ENCODE data around the gene DROSHA. TPM values are rescaled to one million over a fixed set of nuclear protein-coding genes. Genes with fewer than 3 reads are reported as not detected.
A peak's percentile ranks its signal among the peaks of the same experiment; 100 is the strongest.
"Not testable (repeated sequence)": the region's sequence is repeated elsewhere in the genome, so short reads cannot be mapped to it uniquely, and the experiment has no call there.

DROSHA gene
- total and polyA plus RNA-seq, 2 experiments from 2014 or later: 27.7 to 42.1 TPM

DNA sequence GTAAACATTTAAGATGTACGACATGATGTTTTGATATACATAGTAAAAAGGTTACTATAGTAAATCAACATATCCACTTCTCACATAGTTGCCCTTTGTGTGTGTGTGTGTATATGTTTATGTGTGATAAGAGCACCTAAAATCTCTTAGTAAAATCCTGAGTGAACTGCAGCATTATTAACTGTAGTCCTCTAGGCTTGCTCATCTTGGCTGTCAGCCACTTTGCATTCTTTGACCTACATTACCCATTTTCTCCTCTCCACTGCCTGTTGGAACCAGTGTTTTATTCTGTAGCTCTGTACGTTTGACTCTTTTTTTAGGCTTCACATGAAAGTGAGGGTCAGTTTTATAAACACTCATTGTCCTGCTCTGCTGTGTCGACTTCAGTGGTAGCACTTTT is 24.6 kb upstream of the DROSHA start:
- Histone ChIP-seq H3K4me1 (ENCODE audit: low read depth) (no peaks in the 10 kb centered on the region), H3K27me3 (no peaks in the 10 kb centered on the region), H3K27ac (no peak overlapping the region), H3K4me3 (no peak overlapping the region), H3K9me3 (ENCODE audit: low read depth) (no peaks in the 10 kb centered on the region), H3K36me3 (peaks cover 35% of the 10 kb centered on the region)
- peak in 1 of 2 donors; percentile 41 for DNase-seq (ENCODE audit: low read depth in 1 of 2, low spot score in 1 of 2)
- TF ChIP-seq, protein P1, sequence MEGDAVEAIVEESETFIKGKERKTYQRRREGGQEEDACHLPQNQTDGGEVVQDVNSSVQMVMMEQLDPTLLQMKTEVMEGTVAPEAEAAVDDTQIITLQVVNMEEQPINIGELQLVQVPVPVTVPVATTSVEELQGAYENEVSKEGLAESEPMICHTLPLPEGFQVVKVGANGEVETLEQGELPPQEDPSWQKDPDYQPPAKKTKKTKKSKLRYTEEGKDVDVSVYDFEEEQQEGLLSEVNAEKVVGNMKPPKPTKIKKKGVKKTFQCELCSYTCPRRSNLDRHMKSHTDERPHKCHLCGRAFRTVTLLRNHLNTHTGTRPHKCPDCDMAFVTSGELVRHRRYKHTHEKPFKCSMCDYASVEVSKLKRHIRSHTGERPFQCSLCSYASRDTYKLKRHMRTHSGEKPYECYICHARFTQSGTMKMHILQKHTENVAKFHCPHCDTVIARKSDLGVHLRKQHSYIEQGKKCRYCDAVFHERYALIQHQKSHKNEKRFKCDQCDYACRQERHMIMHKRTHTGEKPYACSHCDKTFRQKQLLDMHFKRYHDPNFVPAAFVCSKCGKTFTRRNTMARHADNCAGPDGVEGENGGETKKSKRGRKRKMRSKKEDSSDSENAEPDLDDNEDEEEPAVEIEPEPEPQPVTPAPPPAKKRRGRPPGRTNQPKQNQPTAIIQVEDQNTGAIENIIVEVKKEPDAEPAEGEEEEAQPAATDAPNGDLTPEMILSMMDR (IDR thresholded peaks at IDR 0.05; ENCODE audit: low read depth, low read length): no peak

DNA sequence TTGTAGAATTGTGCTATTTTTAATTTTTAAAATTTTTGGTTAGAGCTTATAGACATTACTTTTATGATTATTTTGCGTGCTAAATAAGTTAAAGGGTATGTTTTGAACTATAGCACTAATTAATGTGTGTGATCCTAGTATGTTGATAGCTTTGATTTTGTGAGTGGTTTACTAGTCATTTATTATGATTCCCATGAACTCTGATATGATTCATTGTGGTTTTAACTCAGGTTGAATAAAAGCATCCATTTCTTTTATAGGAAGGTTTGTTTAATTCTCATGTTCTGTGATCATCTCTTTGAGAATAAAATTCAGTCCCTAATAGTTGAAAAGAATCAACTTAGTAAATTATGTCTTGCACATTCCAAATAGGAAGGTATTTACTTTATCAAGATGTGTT is 22.7 kb upstream of the DROSHA start:
- Histone ChIP-seq H3K4me3 (no peak overlapping the region), H3K9me3 (ENCODE audit: low read depth) (no peaks in the 10 kb centered on the region), H3K36me3 (peaks cover 42% of the 10 kb centered on the region), H3K27ac (no peak overlapping the region), H3K4me1 (ENCODE audit: low read depth) (no peaks in the 10 kb centered on the region), H3K27me3 (no peaks in the 10 kb centered on the region)
- TF ChIP-seq, protein P1 (IDR thresholded peaks at IDR 0.05; ENCODE audit: low read depth, low read length): no peak
- DNase-seq (ENCODE audit: low read depth in 1 of 2, low spot score in 1 of 2): no peak

DNA sequence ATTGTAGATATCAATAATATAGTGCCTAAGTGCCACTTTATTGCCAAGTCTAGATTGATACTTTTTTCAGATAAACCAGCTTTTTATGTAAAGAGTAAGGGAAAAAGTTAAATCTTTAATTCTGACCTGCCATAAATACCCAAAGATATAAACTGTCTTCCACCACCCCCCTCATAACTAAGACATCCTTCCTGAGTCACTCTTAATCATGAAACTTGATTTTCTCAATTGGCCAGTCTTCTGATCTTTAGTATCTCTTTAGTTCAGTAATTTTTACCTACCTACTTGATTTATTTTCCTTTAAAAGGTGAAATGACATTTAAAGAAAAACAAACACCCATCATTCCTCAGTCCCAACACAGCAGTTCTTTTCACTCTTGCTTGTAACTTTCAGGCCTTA is 22.0 kb upstream of the DROSHA start:
- H3K9me3 ChIP-seq (ENCODE audit: low read depth): no peaks in the 10 kb centered on the region

DNA sequence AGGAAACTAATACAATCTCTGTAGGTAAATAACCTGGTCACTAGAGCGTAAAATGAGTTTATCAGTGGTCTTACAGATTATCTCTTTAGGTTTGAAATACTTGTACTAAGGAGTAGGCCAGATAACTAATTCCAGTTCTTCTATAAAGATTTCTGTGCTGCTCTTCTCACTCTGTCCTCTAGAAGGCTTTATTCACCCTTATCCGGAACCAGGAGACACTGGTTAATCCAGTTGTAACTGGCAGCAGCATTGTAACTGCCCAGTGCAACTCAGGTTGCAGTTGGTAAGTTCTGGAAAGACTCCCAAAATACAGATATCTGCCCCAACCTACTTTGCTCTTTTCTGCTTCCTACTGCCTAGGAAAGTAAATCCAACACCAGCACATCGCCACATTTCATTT is 20.0 kb upstream of the DROSHA start:
- H3K4me1 ChIP-seq (ENCODE audit: low read depth): no peaks in the 10 kb centered on the region
- no peaks in the 10 kb centered on the region for H3K9me3 ChIP-seq (ENCODE audit: low read depth)
- H3K4me3 ChIP-seq: no peak overlapping the region
- H3K27ac ChIP-seq: no peak overlapping the region
- DNase-seq (ENCODE audit: low read depth in 1 of 2, low spot score in 1 of 2): no peak
- no peaks in the 10 kb centered on the region for H3K27me3 ChIP-seq
- H3K36me3 ChIP-seq: peaks cover 47% of the 10 kb centered on the region
- TF ChIP-seq, protein P1 (IDR thresholded peaks at IDR 0.05; ENCODE audit: low read depth, low read length): no peak

More for the DNA sequence above, 22.0 kb upstream of the DROSHA start:
- Histone ChIP-seq H3K36me3 (peaks cover 43% of the 10 kb centered on the region), H3K27ac (no peak overlapping the region), H3K27me3 (no peaks in the 10 kb centered on the region), H3K4me3 (no peak overlapping the region), H3K4me1 (ENCODE audit: low read depth) (no peaks in the 10 kb centered on the region)
- no peak for DNase-seq (ENCODE audit: low read depth in 1 of 2, low spot score in 1 of 2)
- TF ChIP-seq, protein P1 (IDR thresholded peaks at IDR 0.05; ENCODE audit: low read depth, low read length): no peak

DNA sequence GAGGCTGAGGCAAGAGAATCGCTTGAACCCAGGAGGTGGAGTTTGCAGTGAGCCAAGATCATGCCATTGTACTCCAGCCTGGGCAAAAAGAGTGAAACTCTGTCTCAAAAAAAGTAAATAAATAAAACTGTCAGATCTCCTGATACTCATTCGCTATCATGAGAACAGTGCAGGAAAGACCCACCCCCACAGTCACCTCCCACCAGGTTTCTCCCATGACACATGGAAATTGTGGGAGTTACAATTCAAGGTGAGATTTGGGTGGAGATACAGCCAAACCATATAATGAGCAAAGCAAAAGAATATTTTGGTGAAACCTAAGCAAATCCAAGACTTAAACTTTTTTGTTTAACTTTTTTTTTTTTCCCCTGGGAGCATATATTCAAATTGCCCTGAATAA is 17.2 kb upstream of the DROSHA start:
- H3K4me3 ChIP-seq; H3K4me1 ChIP-seq (ENCODE audit: low read depth); DNase-seq (ENCODE audit: low read depth in 1 of 2, low spot score in 1 of 2); H3K27ac ChIP-seq; H3K9me3 ChIP-seq (ENCODE audit: low read depth); H3K27me3 ChIP-seq: not testable (repeated sequence)
- peaks cover 43% of the 10 kb centered on the region for H3K36me3 ChIP-seq

DNA sequence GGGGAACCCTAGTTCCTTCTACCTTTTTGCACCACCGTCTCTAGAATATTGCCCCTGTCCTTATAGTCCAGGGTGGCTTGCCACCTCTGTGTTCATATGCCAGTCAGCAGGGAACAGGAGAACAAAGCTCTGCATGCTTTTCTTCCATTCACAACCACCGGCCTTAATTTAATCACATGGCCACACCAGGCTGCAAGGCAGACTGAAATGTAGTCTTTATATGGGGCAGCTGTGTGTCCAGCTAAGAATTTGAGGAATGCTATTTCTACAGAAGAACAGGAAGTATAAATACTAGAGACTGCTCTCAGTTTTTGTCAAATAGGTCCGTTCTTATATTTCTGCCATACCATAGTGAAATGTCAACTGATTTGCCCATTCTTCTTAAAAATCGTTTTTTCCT is 6.0 kb upstream of the DROSHA start:
- Histone ChIP-seq H3K27ac (no peak overlapping the region), H3K9me3 (ENCODE audit: low read depth) (no peaks in the 10 kb centered on the region), H3K4me3 (no peak overlapping the region), H3K27me3 (no peaks in the 10 kb centered on the region), H3K4me1 (ENCODE audit: low read depth) (peaks cover 6% of the 10 kb centered on the region), H3K36me3 (peaks cover 61% of the 10 kb centered on the region)
- TF ChIP-seq, protein P1 (IDR thresholded peaks at IDR 0.05; ENCODE audit: low read depth, low read length): no peak
- peak in 1 of 2 donors; percentile 56 for DNase-seq (ENCODE audit: low read depth in 1 of 2, low spot score in 1 of 2)
